GM19455 (cell line): ENCODE results near the gene DAPK2.
"Not testable (repeated sequence)": the region's sequence is repeated elsewhere in the genome, so short reads cannot be mapped to it uniquely, and the experiment has no call there.

Experiments
- ATAC-seq: cut with Tn5 transposase; IDR thresholded peaks from one replicate; pipeline ENCODE4 v1.9.1; 2021; ENCODE audit not compliant: unreplicated experiment

DAPK2 gene

GRCh38 chr15:63918317-63918672 is 128.0 kb downstream of the DAPK2 start:
- ATAC-seq = no peak

- no peak for ATAC-seq
These were observed 128.5 kb downstream of the DAPK2 start for GRCh38 chr15:63917588-63918316.

GRCh38 chr15:63915873-63916771 is 130.2 kb downstream of the DAPK2 start:
- ATAC-seq = no peak

- no peak for ATAC-seq
These were observed 130.9 kb downstream of the DAPK2 start for GRCh38 chr15:63915209-63915872.

GRCh38 chr15:63913786-63914315 is 132.4 kb downstream of the DAPK2 start:
- ATAC-seq = no peak

GRCh38 chr15:63913336-63913735 is 132.9 kb downstream of the DAPK2 start:
- no peak for ATAC-seq

- ATAC-seq = no peak
These were observed 134.1 kb downstream of the DAPK2 start for GRCh38 chr15:63912061-63912615.

GRCh38 chr15:63911160-63911559 is 135.1 kb downstream of the DAPK2 start:
- ATAC-seq = no peak

- ATAC-seq = no peak
These were observed 136.4 kb downstream of the DAPK2 start for GRCh38 chr15:63909819-63910437.

GRCh38 chr15:63908991-63909390 is 137.3 kb downstream of the DAPK2 start:
- ATAC-seq = no peak

GRCh38 chr15:63908281-63908680 is 138.0 kb downstream of the DAPK2 start:
- no peak for ATAC-seq

- no peak for ATAC-seq
These were observed 138.8 kb downstream of the DAPK2 start for GRCh38 chr15:63907521-63907920.

- no peak for ATAC-seq
These were observed 140.1 kb downstream of the DAPK2 start for GRCh38 chr15:63906266-63906584.

- no peak for ATAC-seq
These were observed 140.6 kb downstream of the DAPK2 start for GRCh38 chr15:63905558-63906265.

- no peak for ATAC-seq
These were observed 141.2 kb downstream of the DAPK2 start for GRCh38 chr15:63905131-63905530.

- ATAC-seq = no peak
These were observed 142.2 kb downstream of the DAPK2 start for GRCh38 chr15:63904042-63904441.

- no peak for ATAC-seq
These were observed 143.6 kb downstream of the DAPK2 start for GRCh38 chr15:63902671-63903035.

GRCh38 chr15:63901912-63902670 is 144.2 kb downstream of the DAPK2 start:
- ATAC-seq = no peak

- no peak for ATAC-seq
These were observed 146.0 kb downstream of the DAPK2 start for GRCh38 chr15:63900306-63900705.

GRCh38 chr15:63899606-63900005 is 146.7 kb downstream of the DAPK2 start:
- not testable (repeated sequence) for ATAC-seq
